ENCODE results near the gene HEPACAM2.

HEPACAM2 gene

GRCh38 chr7:93226310-93226709, at the start of gene HEPACAM2:
TSS of gene HEPACAM2 (minus strand) at chr7:93226469.
- TF ChIP-seq CTCF (IDR thresholded peaks at IDR 0.05; ENCODE audit: low read depth, low read length), result no peak
- no peak for DNase-seq (ENCODE audit: low read depth in 2 of 2)
- no peak within 1 kb of the TSS for H3K4me3 ChIP-seq (replicated peaks in 1 of 2; ENCODE audit: low read depth in 2 of 2, low read length in 2 of 2)

- TF ChIP-seq CTCF (IDR thresholded peaks at IDR 0.05; ENCODE audit: low read depth, low read length), result no peak
- no peak for DNase-seq (ENCODE audit: low read depth in 2 of 2)
- no peak overlapping the region for H3K4me3 ChIP-seq (replicated peaks in 1 of 2; ENCODE audit: low read depth in 2 of 2, low read length in 2 of 2)
Observed at GRCh38 chr7:93265220-93265619, 39.0 kb upstream of the HEPACAM2 start.

GRCh38 chr7:93262535-93262934, 36.3 kb upstream of the HEPACAM2 start:
- H3K4me3 ChIP-seq (replicated peaks in 1 of 2; ENCODE audit: low read depth in 2 of 2, low read length in 2 of 2), result no peak overlapping the region
- no peak for TF ChIP-seq CTCF (IDR thresholded peaks at IDR 0.05; ENCODE audit: low read depth, low read length)
- no peak for DNase-seq (ENCODE audit: low read depth in 2 of 2)

GRCh38 chr7:93258661-93259060, 32.4 kb upstream of the HEPACAM2 start:
- H3K4me3 ChIP-seq (replicated peaks in 1 of 2; ENCODE audit: low read depth in 2 of 2, low read length in 2 of 2), result no peak overlapping the region
- DNase-seq (ENCODE audit: low read depth in 2 of 2), result no peak
- no peak for TF ChIP-seq CTCF (IDR thresholded peaks at IDR 0.05; ENCODE audit: low read depth, low read length)

- peak; percentile 44 to 60 for DNase-seq (ENCODE audit: low read depth in 2 of 2)
- no peak for TF ChIP-seq CTCF (IDR thresholded peaks at IDR 0.05; ENCODE audit: low read depth, low read length)
- no peak overlapping the region for H3K4me3 ChIP-seq (replicated peaks in 1 of 2; ENCODE audit: low read depth in 2 of 2, low read length in 2 of 2)
Observed at GRCh38 chr7:93249491-93250148, 23.4 kb upstream of the HEPACAM2 start.

GRCh38 chr7:93245525-93246432, 19.5 kb upstream of the HEPACAM2 start:
- H3K4me3 ChIP-seq (replicated peaks in 1 of 2; ENCODE audit: low read depth in 2 of 2, low read length in 2 of 2), result no peak overlapping the region
- peak; percentile 39 for TF ChIP-seq CTCF (IDR thresholded peaks at IDR 0.05; ENCODE audit: low read depth, low read length)
- DNase-seq (ENCODE audit: low read depth in 2 of 2), result peak; percentile 53 to 59

Measured in cardiac fibroblast (primary cell).